Pons (tissue), 1 donor: ENCODE measurements around the gene RASSF7.

Experiments
- DNase-seq: peaks from one replicate; pipeline ENCODE4 v3.0.0-alpha.2; 2016; ENCODE audit warnings: low spot score

RASSF7 gene

GRCh38 chr11:551596-551995 lies 9.2 kb upstream of the RASSF7 start:
- DNase-seq, result no peak

- no peak for DNase-seq
Observed at GRCh38 chr11:553083-553987, 7.4 kb upstream of the RASSF7 start.

- no peak for DNase-seq
Observed at GRCh38 chr11:553988-554340, 6.8 kb upstream of the RASSF7 start.

- no peak for DNase-seq
Observed at GRCh38 chr11:554428-555226, 6.1 kb upstream of the RASSF7 start.

GRCh38 chr11:555227-555779 lies 5.5 kb upstream of the RASSF7 start:
- no peak for DNase-seq

GRCh38 chr11:555780-556661 lies 4.7 kb upstream of the RASSF7 start:
- no peak for DNase-seq

GRCh38 chr11:556662-557256 lies 4.0 kb upstream of the RASSF7 start:
- no peak for DNase-seq

- DNase-seq, result no peak
Observed at GRCh38 chr11:557328-558132, 3.2 kb upstream of the RASSF7 start.

GRCh38 chr11:558503-558902 lies 2.3 kb upstream of the RASSF7 start:
- DNase-seq, result no peak

- DNase-seq, result no peak
Observed at GRCh38 chr11:559020-559620, 1.6 kb upstream of the RASSF7 start.

GRCh38 chr11:559712-560304 lies 962 bp upstream of the RASSF7 start:
- DNase-seq, result no peak

- DNase-seq, result no peak
Observed at GRCh38 chr11:561148-562003, 606 bp downstream of the RASSF7 start.

- DNase-seq, result no peak
Observed at GRCh38 chr11:562046-562645, 1.4 kb downstream of the RASSF7 start.

GRCh38 chr11:563066-563811 lies 2.5 kb downstream of the RASSF7 start:
- DNase-seq, result no peak

- no peak for DNase-seq
Observed at GRCh38 chr11:563812-564578, 3.2 kb downstream of the RASSF7 start.

- DNase-seq, result no peak
Observed at GRCh38 chr11:565921-566509, 5.2 kb downstream of the RASSF7 start.
